ENCODE results near the gene PLAGL2.

DNA sequence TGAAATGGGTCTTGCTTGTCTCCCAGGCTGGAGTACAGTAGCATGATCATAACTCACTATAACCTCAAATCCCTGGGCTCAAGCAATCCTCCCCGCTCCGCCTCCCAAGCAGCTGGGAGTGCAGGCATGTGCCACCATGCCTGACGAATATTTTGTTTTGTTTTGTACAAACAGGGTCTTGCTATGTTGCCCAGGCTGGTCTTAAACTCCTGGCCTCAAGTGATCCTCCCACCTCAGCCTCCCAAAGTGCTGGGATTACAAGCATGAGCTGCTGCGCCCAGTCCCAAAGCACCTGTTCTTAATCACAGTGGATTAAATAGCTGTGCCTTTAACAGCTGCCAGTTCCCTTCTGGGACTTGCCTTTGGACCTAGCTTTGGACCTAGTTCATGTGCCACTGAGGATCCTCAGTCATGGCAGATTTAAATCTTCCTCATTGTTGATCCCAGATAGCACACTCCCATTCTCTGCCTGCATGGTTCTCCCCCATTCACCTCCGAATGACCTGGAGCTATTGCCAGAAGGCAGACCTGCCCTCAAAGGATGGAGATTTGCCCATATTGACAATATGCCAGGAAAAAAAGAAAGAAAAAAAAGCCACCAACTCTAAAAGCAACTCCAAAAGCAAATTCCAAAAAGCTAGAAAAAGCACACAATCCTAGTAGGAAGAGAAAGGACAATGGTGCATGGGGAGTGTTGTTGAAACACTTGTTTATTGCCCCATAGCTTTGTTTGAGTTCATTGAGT lies 10.8 kb upstream of the PLAGL2 start:
- no peak for TF ChIP-seq CTCF (IDR thresholded peaks at IDR 0.05 in 8 of 11, conservative IDR thresholded peaks at IDR 0.05 in 3 of 11)
- no peak for TF ChIP-seq POLR2AphosphoS5 (IDR thresholded peaks at IDR 0.05)
- TF ChIP-seq POLR2A (IDR thresholded peaks at IDR 0.05): no peak
